CD14-positive monocyte (primary cell): Measurements from ENCODE around the gene VMAC. TPM values are rescaled to one million over a fixed set of nuclear protein-coding genes. Genes with fewer than 3 reads are reported as not detected.
A peak's percentile ranks its signal among the peaks of the same experiment; 100 is the strongest.

Experiments used
- DNase-seq, 3 donors: peaks; one replicate each; pipeline ENCODE4 v3.0.0-alpha.2; 2011 to 2022
- H2AFZ ChIP-seq: 2 replicates; pipeline ENCODE4 v1.6.0; 2012; ENCODE audit warnings: mild to moderate bottlenecking, low read depth, low read length, inconsistent platforms; ENCODE audit not compliant: insufficient read depth, poor library complexity, severe bottlenecking
- H3K27ac ChIP-seq, 2 donors: 1 replicate in 1 of 2; 2 replicates in 1 of 2; pipeline ENCODE4 v1.5.1; 2012 to 2013; ENCODE audit warnings: low read length in 2 of 2, control low read depth in 1 of 2, inconsistent platforms in 1 of 2, low read depth in 1 of 2, mild to moderate bottlenecking in 1 of 2
- H3K27me3 ChIP-seq, 2 donors: one replicate each; pipeline versions ENCODE4 v1.6.0 to v1.6.1; 2011 to 2013; ENCODE audit warnings: low read length in 2 of 2; ENCODE audit not compliant: control insufficient read depth in 2 of 2, insufficient read depth in 2 of 2
- H3K36me3 ChIP-seq, 2 donors: replicated peaks in 1 of 2; 1 replicate in 1 of 2; 2 replicates in 1 of 2; pipeline versions ENCODE4 v1.5.1 to v1.6.1; 2012 to 2013; ENCODE audit warnings: low read length in 2 of 2, control low read depth in 1 of 2, inconsistent platforms in 1 of 2, mild to moderate bottlenecking in 1 of 2; ENCODE audit not compliant: insufficient read depth in 2 of 2, control insufficient read depth in 1 of 2
- H3K4me1 ChIP-seq, 2 donors: 1 replicate in 1 of 2; 2 replicates in 1 of 2; pipeline versions ENCODE4 v1.5.1 to v1.6.1; 2012 to 2013; ENCODE audit warnings: low read length in 2 of 2, control low read depth in 1 of 2, inconsistent platforms in 1 of 2, mild to moderate bottlenecking in 1 of 2, moderate library complexity in 1 of 2; ENCODE audit not compliant: insufficient read depth in 2 of 2, control insufficient read depth in 1 of 2
- H3K4me2 ChIP-seq: replicated peaks from 2 replicates; pipeline ENCODE3; 2012; ENCODE audit warnings: low read length, moderate library complexity, mild to moderate bottlenecking; ENCODE audit not compliant: poor library complexity, severe bottlenecking; ENCODE audit errors: extremely low read depth
- H3K4me3 ChIP-seq, 3 experiments: fragments of 200-600 bp in 1 of 3; sonication (generic) in 1 of 3; replicated peaks in 1 of 3; 1 replicate in 2 of 3; 2 replicates in 1 of 3; pipeline ENCODE4 v1.5.1; 2011 to 2013; ENCODE audit warnings: low read length in 3 of 3, mild to moderate bottlenecking in 3 of 3, control low read depth in 2 of 3, low read depth in 2 of 3, inconsistent platforms in 1 of 3, moderate library complexity in 1 of 3
- H3K79me2 ChIP-seq: 2 replicates; pipeline ENCODE4 v1.6.0; 2012; ENCODE audit warnings: mild to moderate bottlenecking, control low read depth, inconsistent platforms, low read length, moderate library complexity; ENCODE audit not compliant: insufficient read depth
- H3K9ac ChIP-seq: 2 replicates; pipeline ENCODE4 v1.6.0; 2017; ENCODE audit warnings: low read length, mild to moderate bottlenecking; ENCODE audit not compliant: insufficient read depth, poor library complexity, severe bottlenecking
- H3K9me3 ChIP-seq, 2 donors: replicated peaks in 1 of 2; 1 replicate in 1 of 2; 2 replicates in 1 of 2; pipeline versions ENCODE4 v1.5.1 to v1.6.1; 2012 to 2013; ENCODE audit warnings: low read length in 2 of 2, control low read depth in 1 of 2; ENCODE audit not compliant: control insufficient read depth in 1 of 2, insufficient read depth in 1 of 2
- H4K20me1 ChIP-seq: 2 replicates; pipeline ENCODE4 v1.6.0; 2012; ENCODE audit warnings: mild to moderate bottlenecking, low read length, control low read depth, moderate library complexity; ENCODE audit not compliant: insufficient read depth
- H3K27ac Mint-ChIP-seq, 7 donors: one replicate each; pipeline ENCODE4 v1.8.0; 2020; ENCODE audit warnings: mild to moderate bottlenecking in 7 of 7, mixed read lengths in 7 of 7, moderate library complexity in 6 of 7, inconsistent platforms in 2 of 7
- H3K27me3 Mint-ChIP-seq, 3 donors: one replicate each; pipeline ENCODE4 v1.8.0; 2021 to 2022; ENCODE audit warnings: low read depth in 3 of 3, mild to moderate bottlenecking in 3 of 3, mixed read lengths in 3 of 3, moderate library complexity in 3 of 3, inconsistent platforms in 1 of 3
- H3K36me3 Mint-ChIP-seq, 2 donors: one replicate each; pipeline ENCODE4 v1.8.0; 2020; ENCODE audit warnings: mixed read lengths in 2 of 2, inconsistent platforms in 1 of 2, mild to moderate bottlenecking in 1 of 2
- H3K4me1 Mint-ChIP-seq: one replicate; pipeline ENCODE4 v1.8.0; 2020; ENCODE audit warnings: mild to moderate bottlenecking, mixed read lengths
- H3K4me3 Mint-ChIP-seq, 2 donors: one replicate each; pipeline ENCODE4 v1.8.0; 2020; ENCODE audit warnings: mild to moderate bottlenecking in 2 of 2, mixed read lengths in 2 of 2, moderate library complexity in 1 of 2
- H3K9me3 Mint-ChIP-seq, 7 donors: one replicate each; pipeline ENCODE4 v1.8.0; 2020 to 2022; ENCODE audit warnings: mixed read lengths in 7 of 7, mild to moderate bottlenecking in 6 of 7, moderate library complexity in 6 of 7, inconsistent platforms in 2 of 7
- WGBS: methylation state at CpG from one replicate; pipeline ENCODE4 v1.1.5; 2013; ENCODE audit warnings: missing lambda C conversion rate; ENCODE audit not compliant: insufficient coverage; 5-methylcytosine and 5-hydroxymethylcytosine counted together
- intact Hi-C, 2 donors: fragments of 100-400 bp; cut with micrococcal nuclease; formaldehyde crosslinking; loops; one replicate each; pipeline versions ENCODE4 v1.15.0 to v1.15.1; 2023
- polyA plus RNA-seq, 3 donors: library from polyadenylated mRNA; depleted of rRNA in 1 of 3; unstranded in 2 of 3; stranded (reverse) in 1 of 3; fragments of 300-500 nt in 2 of 3; fragments of >200 nt in 1 of 3; fragmentation: Illumina TruSeq in 2 of 3; gene quantifications; 1 replicate in 2 of 3; 2 replicates in 1 of 3; pipeline ENCODE4 v1.2.3, GENCODE V29; 2012 to 2021
- TF ChIP-seq, protein P1 (sequence below): fragments of 200-600 bp; IDR thresholded peaks from one replicate; pipeline ENCODE4 v1.8.0; 2022; ENCODE audit warnings: antibody characterized with exemption, mild to moderate bottlenecking

VMAC gene
- polyA plus RNA-seq, 3 donors, result 3.1 to 13.0 (median 4.3) TPM

DNA sequence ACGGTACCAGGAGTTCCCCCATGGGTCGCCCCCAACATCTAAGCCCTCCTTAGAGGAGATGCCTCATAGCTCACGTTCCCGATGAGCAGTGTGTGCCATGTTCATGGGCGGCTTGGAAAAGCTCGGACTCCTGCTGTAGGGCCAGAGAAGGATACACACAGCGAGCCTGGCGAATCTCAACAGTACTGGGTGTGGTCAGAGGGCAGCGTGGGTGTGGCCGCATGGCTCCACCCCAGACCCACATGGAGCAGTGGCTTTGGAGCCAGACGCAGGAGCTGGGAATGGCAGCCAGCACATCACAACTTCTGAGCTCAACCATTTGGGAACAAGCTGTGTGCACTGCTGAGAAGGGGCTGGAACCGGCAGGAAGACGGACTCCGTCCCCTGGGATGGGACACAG is 25.0 kb downstream of the VMAC start:
- no peaks in the 10 kb centered on the region for H3K27me3 ChIP-seq
- DNase-seq, result no peak
- H3K4me1 ChIP-seq, result no peaks in the 10 kb centered on the region
- no peak overlapping the region for H3K27ac ChIP-seq
- H4K20me1 ChIP-seq, result peaks cover 13% of the 10 kb centered on the region
- Mint-ChIP-seq H3K36me3 (peaks cover 83 to 95% of the 10 kb centered on the region in 2 donors), H3K27me3 (no peaks in the 10 kb centered on the region), H3K4me1 (no peaks in the 10 kb centered on the region), H3K27ac (peak overlapping the region in 2 of 7 donors; percentile 44 to 48), H3K9me3 (no peaks in the 10 kb centered on the region), H3K4me3 (no peak overlapping the region)
- peaks cover 93 to 99% of the 10 kb centered on the region in 2 donors for H3K36me3 ChIP-seq
- 96% methylated on average over 11 of the region's 14 CpGs for WGBS
- H3K9me3 ChIP-seq, result no peaks in the 10 kb centered on the region
- no peak overlapping the region for H3K4me2 ChIP-seq
- TF ChIP-seq, protein P1, sequence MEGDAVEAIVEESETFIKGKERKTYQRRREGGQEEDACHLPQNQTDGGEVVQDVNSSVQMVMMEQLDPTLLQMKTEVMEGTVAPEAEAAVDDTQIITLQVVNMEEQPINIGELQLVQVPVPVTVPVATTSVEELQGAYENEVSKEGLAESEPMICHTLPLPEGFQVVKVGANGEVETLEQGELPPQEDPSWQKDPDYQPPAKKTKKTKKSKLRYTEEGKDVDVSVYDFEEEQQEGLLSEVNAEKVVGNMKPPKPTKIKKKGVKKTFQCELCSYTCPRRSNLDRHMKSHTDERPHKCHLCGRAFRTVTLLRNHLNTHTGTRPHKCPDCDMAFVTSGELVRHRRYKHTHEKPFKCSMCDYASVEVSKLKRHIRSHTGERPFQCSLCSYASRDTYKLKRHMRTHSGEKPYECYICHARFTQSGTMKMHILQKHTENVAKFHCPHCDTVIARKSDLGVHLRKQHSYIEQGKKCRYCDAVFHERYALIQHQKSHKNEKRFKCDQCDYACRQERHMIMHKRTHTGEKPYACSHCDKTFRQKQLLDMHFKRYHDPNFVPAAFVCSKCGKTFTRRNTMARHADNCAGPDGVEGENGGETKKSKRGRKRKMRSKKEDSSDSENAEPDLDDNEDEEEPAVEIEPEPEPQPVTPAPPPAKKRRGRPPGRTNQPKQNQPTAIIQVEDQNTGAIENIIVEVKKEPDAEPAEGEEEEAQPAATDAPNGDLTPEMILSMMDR, result no peak
- intact Hi-C loops, result no loop called here
- H3K9ac ChIP-seq, result no peak overlapping the region
- H2AFZ ChIP-seq, result no peak overlapping the region
- H3K4me3 ChIP-seq, result no peak overlapping the region
- no peaks in the 10 kb centered on the region for H3K79me2 ChIP-seq

DNA sequence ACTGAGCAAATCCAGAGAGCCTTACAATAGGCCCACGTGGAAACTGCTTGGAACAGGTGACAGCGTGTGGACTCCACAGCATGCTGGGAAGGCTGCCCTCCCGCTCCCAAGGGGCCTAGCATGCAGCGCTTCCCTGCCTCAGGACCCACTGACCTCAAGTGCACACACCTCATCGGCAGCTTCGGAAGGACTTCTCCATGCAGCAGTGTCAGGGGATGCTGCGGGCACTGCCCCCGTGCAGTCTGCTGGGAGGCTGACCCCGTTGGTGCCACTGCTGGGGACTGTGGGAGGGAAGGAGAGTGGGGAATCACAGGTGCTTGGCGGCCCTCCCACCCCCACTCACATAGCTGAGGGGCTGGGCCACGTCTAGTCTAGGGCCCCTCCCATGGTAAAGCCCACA is 26.6 kb downstream of the VMAC start:
- H2AFZ ChIP-seq, result no peak overlapping the region
- 100% methylated on average over 6 of the region's 11 CpGs for WGBS
- no peaks in the 10 kb centered on the region for H3K4me1 ChIP-seq
- H3K27me3 ChIP-seq, result no peaks in the 10 kb centered on the region
- H3K4me1 Mint-ChIP-seq, result no peaks in the 10 kb centered on the region
- H3K36me3 ChIP-seq, result peaks cover 89 to 99% of the 10 kb centered on the region in 2 donors
- no peaks in the 10 kb centered on the region for H3K79me2 ChIP-seq
- H3K27ac Mint-ChIP-seq, result peak overlapping the region in 1 of 7 donors; percentile 6
- TF ChIP-seq, protein P1, result no peak
- no peak overlapping the region for H3K27ac ChIP-seq
- H3K4me3 Mint-ChIP-seq, result no peak overlapping the region
- H3K4me3 ChIP-seq, result no peak overlapping the region
- no peaks in the 10 kb centered on the region for H3K9me3 Mint-ChIP-seq
- no peak overlapping the region for H3K4me2 ChIP-seq
- H4K20me1 ChIP-seq, result peaks cover 23% of the 10 kb centered on the region
- no peaks in the 10 kb centered on the region for H3K9me3 ChIP-seq
- intact Hi-C loops, result no loop called here
- no peak overlapping the region for H3K9ac ChIP-seq
- H3K27me3 Mint-ChIP-seq, result peaks cover 0 to 2% (median 0%) of the 10 kb centered on the region in 3 donors
- peaks cover 78 to 95% of the 10 kb centered on the region in 2 donors for H3K36me3 Mint-ChIP-seq
- no peak for DNase-seq
